Type B pancreatic cell (in vitro differentiated cells): ENCODE data around the gene CMSS1. TPM values are rescaled to one million over a fixed set of nuclear protein-coding genes. Genes with fewer than 3 reads are reported as not detected.

Experiments
- DNase-seq: peaks from one replicate; pipeline ENCODE4 v3.0.0; 2021; ENCODE audit warnings: mixed read lengths; ENCODE audit not compliant: unreplicated experiment; ENCODE audit errors: extremely low spot score
- H3K27ac Mint-ChIP-seq: 2 replicates; pipeline ENCODE4 v1.8.0; 2021; ENCODE audit warnings: mild to moderate bottlenecking, mixed read lengths
- H3K27me3 Mint-ChIP-seq: 2 replicates; pipeline ENCODE4 v1.8.0; 2021; ENCODE audit warnings: mixed read lengths
- H3K36me3 Mint-ChIP-seq: 2 replicates; pipeline ENCODE4 v1.8.0; 2021; ENCODE audit warnings: mixed read lengths
- H3K4me1 Mint-ChIP-seq: one replicate; pipeline ENCODE4 v1.8.0; 2021; ENCODE audit warnings: mixed read lengths; ENCODE audit not compliant: unreplicated experiment
- H3K4me3 Mint-ChIP-seq: 2 replicates; pipeline ENCODE4 v1.8.0; 2021; ENCODE audit warnings: mild to moderate bottlenecking, mixed read lengths
- H3K9me3 Mint-ChIP-seq: 2 replicates; pipeline ENCODE4 v1.8.0; 2021; ENCODE audit warnings: mixed read lengths
- total RNA-seq: library from RNA; stranded (reverse); gene quantifications from 2 replicates; pipeline ENCODE4 v1.2.1, GENCODE V29; 2021; ENCODE audit warnings: low replicate concordance
- TF ChIP-seq, protein P1 (sequence below): fragments of 200-600 bp; sonication (generic); conservative IDR thresholded peaks from 2 replicates; pipeline ENCODE4 v1.5.0; 2021; ENCODE audit warnings: antibody characterized with exemption, mild to moderate bottlenecking

CMSS1 gene
- total RNA-seq, 1 donor from 2014 or later = 34.1 TPM

- Mint-ChIP-seq H3K27ac (no peak overlapping the region), H3K4me3 (no peak overlapping the region), H3K4me1 (peaks cover 25% of the 10 kb centered on the region), H3K36me3 (peaks cover 8% of the 10 kb centered on the region), H3K27me3 (no peaks in the 10 kb centered on the region), H3K9me3 (peaks cover 4% of the 10 kb centered on the region)
- TF ChIP-seq, protein P1, sequence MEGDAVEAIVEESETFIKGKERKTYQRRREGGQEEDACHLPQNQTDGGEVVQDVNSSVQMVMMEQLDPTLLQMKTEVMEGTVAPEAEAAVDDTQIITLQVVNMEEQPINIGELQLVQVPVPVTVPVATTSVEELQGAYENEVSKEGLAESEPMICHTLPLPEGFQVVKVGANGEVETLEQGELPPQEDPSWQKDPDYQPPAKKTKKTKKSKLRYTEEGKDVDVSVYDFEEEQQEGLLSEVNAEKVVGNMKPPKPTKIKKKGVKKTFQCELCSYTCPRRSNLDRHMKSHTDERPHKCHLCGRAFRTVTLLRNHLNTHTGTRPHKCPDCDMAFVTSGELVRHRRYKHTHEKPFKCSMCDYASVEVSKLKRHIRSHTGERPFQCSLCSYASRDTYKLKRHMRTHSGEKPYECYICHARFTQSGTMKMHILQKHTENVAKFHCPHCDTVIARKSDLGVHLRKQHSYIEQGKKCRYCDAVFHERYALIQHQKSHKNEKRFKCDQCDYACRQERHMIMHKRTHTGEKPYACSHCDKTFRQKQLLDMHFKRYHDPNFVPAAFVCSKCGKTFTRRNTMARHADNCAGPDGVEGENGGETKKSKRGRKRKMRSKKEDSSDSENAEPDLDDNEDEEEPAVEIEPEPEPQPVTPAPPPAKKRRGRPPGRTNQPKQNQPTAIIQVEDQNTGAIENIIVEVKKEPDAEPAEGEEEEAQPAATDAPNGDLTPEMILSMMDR = no peak
- no peak for DNase-seq
These were observed 63.5 kb downstream of the CMSS1 start for GRCh38 chr3:99881121-99881524.

DNA sequence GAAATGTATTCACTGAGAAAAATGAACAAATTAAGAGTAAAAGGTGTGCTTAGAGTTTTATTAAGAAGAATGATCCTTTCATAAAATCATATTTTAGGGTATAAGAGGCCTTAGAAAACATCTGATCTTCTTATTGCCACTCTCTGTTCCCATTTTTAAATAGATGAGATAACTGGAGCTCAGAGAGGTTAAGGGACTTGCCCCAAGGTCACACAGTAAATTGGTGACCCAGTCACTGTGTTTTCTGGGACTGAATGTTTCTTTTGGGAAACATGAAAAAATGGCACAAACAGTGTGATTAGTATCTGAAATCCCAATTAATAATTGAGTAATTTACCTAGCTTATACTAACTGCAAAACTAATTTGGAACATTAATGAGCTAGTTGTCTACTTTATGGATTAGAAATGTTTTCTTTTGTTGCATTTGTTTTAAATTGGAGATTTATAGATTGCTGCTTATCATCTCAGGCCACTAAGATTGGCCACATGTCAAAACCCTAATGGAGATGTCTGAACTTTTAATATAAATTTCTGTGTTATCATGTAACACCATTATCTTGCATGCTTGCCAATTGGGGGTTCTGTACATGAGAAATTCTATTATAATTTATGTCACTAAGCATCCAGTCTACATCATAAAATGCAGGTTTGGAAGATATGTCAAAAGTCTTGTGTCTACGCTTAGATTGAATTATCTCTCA lies 64.9 kb downstream of the CMSS1 start:
- H3K27me3 Mint-ChIP-seq = no peaks in the 10 kb centered on the region
- H3K9me3 Mint-ChIP-seq = peaks cover 6% of the 10 kb centered on the region
- TF ChIP-seq, protein P1 = no peak
- DNase-seq = no peak
- H3K4me1 Mint-ChIP-seq = peaks cover 17% of the 10 kb centered on the region
- H3K4me3 Mint-ChIP-seq = no peak overlapping the region
- no peak overlapping the region for H3K27ac Mint-ChIP-seq
- H3K36me3 Mint-ChIP-seq = peaks cover 9% of the 10 kb centered on the region

DNA sequence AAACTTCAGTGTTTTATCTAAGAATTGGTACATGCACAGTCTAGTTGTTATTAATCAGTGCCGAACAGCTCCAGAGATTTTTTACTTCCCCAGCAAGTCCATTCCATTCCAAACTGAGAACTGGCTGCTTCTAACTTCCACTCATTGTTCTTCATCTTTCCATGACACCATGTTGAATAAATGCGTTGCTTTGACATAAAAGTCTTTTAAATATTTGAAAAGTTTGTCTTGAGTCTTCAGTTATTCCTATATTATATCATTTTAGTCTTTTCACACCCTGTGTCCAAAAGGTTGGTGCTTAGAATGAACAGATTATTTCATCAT lies 65.4 kb downstream of the CMSS1 start:
- peaks cover 9% of the 10 kb centered on the region for H3K36me3 Mint-ChIP-seq
- peaks cover 6% of the 10 kb centered on the region for H3K9me3 Mint-ChIP-seq
- no peak overlapping the region for H3K4me3 Mint-ChIP-seq
- H3K27me3 Mint-ChIP-seq = no peaks in the 10 kb centered on the region
- no peak overlapping the region for H3K27ac Mint-ChIP-seq
- peaks cover 17% of the 10 kb centered on the region for H3K4me1 Mint-ChIP-seq
- TF ChIP-seq, protein P1 = no peak
- DNase-seq = no peak

GRCh38 chr3:99883693-99884092 lies 66.0 kb downstream of the CMSS1 start:
- Mint-ChIP-seq H3K36me3 (peaks cover 9% of the 10 kb centered on the region), H3K4me1 (peaks cover 17% of the 10 kb centered on the region), H3K27me3 (no peaks in the 10 kb centered on the region), H3K27ac (no peak overlapping the region), H3K4me3 (no peak overlapping the region), H3K9me3 (peaks cover 6% of the 10 kb centered on the region)
- TF ChIP-seq, protein P1 = no peak
- DNase-seq = no peak

DNA sequence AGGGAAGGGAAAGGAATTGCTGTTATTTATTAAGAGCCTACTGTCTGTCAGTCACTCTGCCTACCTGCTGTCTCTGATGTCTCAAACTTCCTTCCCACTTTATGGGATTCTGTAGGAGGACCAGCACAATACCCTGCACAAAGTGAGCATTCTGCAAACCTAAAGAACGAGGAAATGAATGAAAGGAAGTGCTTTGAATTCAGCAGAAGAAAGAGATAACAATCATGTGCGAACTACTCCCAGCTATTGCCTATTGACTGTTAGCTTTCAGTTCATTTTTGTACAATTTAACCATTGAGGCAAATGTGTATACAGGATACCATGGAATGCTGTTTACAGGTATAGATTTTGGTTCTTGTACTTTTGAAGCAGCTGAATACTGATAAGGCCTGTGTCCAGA lies 66.8 kb downstream of the CMSS1 start:
- Mint-ChIP-seq H3K36me3 (peaks cover 9% of the 10 kb centered on the region), H3K27me3 (no peaks in the 10 kb centered on the region), H3K4me3 (no peak overlapping the region), H3K4me1 (peaks cover 17% of the 10 kb centered on the region), H3K9me3 (peaks cover 6% of the 10 kb centered on the region), H3K27ac (peak overlapping the region; percentile 18)
- TF ChIP-seq, protein P1 = no peak
- DNase-seq = no peak

DNA sequence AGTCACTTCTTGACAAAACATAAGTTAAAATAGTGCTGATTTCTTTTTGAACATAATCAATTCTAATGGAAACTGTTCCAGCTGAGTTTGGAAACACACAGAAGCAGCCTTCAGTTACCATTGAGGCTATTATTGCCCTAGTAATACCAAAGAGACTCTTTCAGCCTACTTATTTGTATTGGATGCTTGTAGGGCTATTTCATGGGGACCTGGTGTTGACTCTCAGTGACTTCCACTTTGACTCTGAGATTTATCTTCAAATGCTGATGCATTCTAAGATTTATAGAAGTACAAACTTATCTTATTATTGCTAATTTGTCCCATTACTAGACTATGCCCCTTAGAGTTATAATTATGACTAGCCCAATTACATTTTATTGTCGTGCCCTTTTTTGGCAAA lies 67.4 kb downstream of the CMSS1 start:
- H3K27ac Mint-ChIP-seq = no peak overlapping the region
- no peak overlapping the region for H3K4me3 Mint-ChIP-seq
- H3K4me1 Mint-ChIP-seq = peaks cover 17% of the 10 kb centered on the region
- H3K36me3 Mint-ChIP-seq = peaks cover 7% of the 10 kb centered on the region
- no peak for DNase-seq
- H3K9me3 Mint-ChIP-seq = peaks cover 6% of the 10 kb centered on the region
- no peaks in the 10 kb centered on the region for H3K27me3 Mint-ChIP-seq
- TF ChIP-seq, protein P1 = no peak
